ENCODE results near the gene MBP.

MBP gene

GRCh38 chr18:77109648-77110019 is 22.9 kb downstream of the MBP start:
- H3K27ac Mint-ChIP-seq: peak overlapping the region; percentile 66
- H3K4me1 Mint-ChIP-seq: peaks cover 56% of the 10 kb centered on the region
- DNase-seq (ENCODE audit: low spot score in 2 of 2): no peak
- peaks cover 27% of the 10 kb centered on the region for H3K36me3 Mint-ChIP-seq
- H3K9me3 Mint-ChIP-seq: peaks cover 1% of the 10 kb centered on the region
- H3K4me3 Mint-ChIP-seq: no peak overlapping the region
- ATAC-seq (ENCODE audit: low read depth): no peak
- H3K27me3 Mint-ChIP-seq: no peaks in the 10 kb centered on the region

GRCh38 chr18:77108821-77109647 is 23.5 kb downstream of the MBP start:
- H3K27ac Mint-ChIP-seq: peak overlapping the region; percentile 66
- H3K36me3 Mint-ChIP-seq: peaks cover 31% of the 10 kb centered on the region
- H3K27me3 Mint-ChIP-seq: no peaks in the 10 kb centered on the region
- H3K4me1 Mint-ChIP-seq: peaks cover 56% of the 10 kb centered on the region
- peaks cover 1% of the 10 kb centered on the region for H3K9me3 Mint-ChIP-seq
- ATAC-seq (ENCODE audit: low read depth) (no peak), DNase-seq (ENCODE audit: low spot score in 2 of 2) (no peak)
- no peak overlapping the region for H3K4me3 Mint-ChIP-seq

- DNase-seq (ENCODE audit: low spot score in 2 of 2): no peak
- H3K27me3 Mint-ChIP-seq: no peaks in the 10 kb centered on the region
- peaks cover 52% of the 10 kb centered on the region for H3K4me1 Mint-ChIP-seq
- peak overlapping the region; percentile 87 for H3K27ac Mint-ChIP-seq
- peak; percentile 76 for ATAC-seq (ENCODE audit: low read depth)
- H3K4me3 Mint-ChIP-seq: peak overlapping the region; percentile 41
- H3K36me3 Mint-ChIP-seq: peaks cover 31% of the 10 kb centered on the region
- H3K9me3 Mint-ChIP-seq: peaks cover 1% of the 10 kb centered on the region
Observed at GRCh38 chr18:77108001-77108692, 24.4 kb downstream of the MBP start.

- H3K27me3 Mint-ChIP-seq: no peaks in the 10 kb centered on the region
- peaks cover 25% of the 10 kb centered on the region for H3K36me3 Mint-ChIP-seq
- no peak for ATAC-seq (ENCODE audit: low read depth)
- peak overlapping the region; percentile 46 for H3K4me3 Mint-ChIP-seq
- peak overlapping the region; percentile 87 for H3K27ac Mint-ChIP-seq
- DNase-seq (ENCODE audit: low spot score in 2 of 2): no peak
- peaks cover 1% of the 10 kb centered on the region for H3K9me3 Mint-ChIP-seq
- peaks cover 47% of the 10 kb centered on the region for H3K4me1 Mint-ChIP-seq
Observed at GRCh38 chr18:77107292-77107691, 25.3 kb downstream of the MBP start.

- H3K36me3 Mint-ChIP-seq: peaks cover 22% of the 10 kb centered on the region
- ATAC-seq (ENCODE audit: low read depth) (peak; percentile 34), DNase-seq (ENCODE audit: low spot score in 2 of 2) (no peak)
- H3K27me3 Mint-ChIP-seq: no peaks in the 10 kb centered on the region
- H3K4me3 Mint-ChIP-seq: peak overlapping the region; percentile 11
- H3K4me1 Mint-ChIP-seq: peaks cover 54% of the 10 kb centered on the region
- H3K27ac Mint-ChIP-seq: peak overlapping the region; percentile 87
- H3K9me3 Mint-ChIP-seq: peaks cover 1% of the 10 kb centered on the region
Observed at GRCh38 chr18:77106331-77106730, 26.3 kb downstream of the MBP start.

- peaks cover 22% of the 10 kb centered on the region for H3K36me3 Mint-ChIP-seq
- peak overlapping the region; percentile 87 for H3K27ac Mint-ChIP-seq
- DNase-seq (ENCODE audit: low spot score in 2 of 2) (no peak), ATAC-seq (ENCODE audit: low read depth) (no peak)
- no peaks in the 10 kb centered on the region for H3K27me3 Mint-ChIP-seq
- H3K9me3 Mint-ChIP-seq: peaks cover 1% of the 10 kb centered on the region
- H3K4me1 Mint-ChIP-seq: peaks cover 60% of the 10 kb centered on the region
- peak overlapping the region; percentile 49 for H3K4me3 Mint-ChIP-seq
Observed at GRCh38 chr18:77105680-77106079, 26.9 kb downstream of the MBP start.

- peaks cover 1% of the 10 kb centered on the region for H3K9me3 Mint-ChIP-seq
- no peak for ATAC-seq (ENCODE audit: low read depth)
- peaks cover 22% of the 10 kb centered on the region for H3K36me3 Mint-ChIP-seq
Observed at GRCh38 chr18:77105028-77105427, 27.6 kb downstream of the MBP start.

GRCh38 chr18:77103991-77104531 is 28.5 kb downstream of the MBP start:
- H3K4me3 Mint-ChIP-seq: no peak overlapping the region
- H3K4me1 Mint-ChIP-seq: peaks cover 70% of the 10 kb centered on the region
- H3K36me3 Mint-ChIP-seq: peaks cover 20% of the 10 kb centered on the region

More at GRCh38 chr18:77105028-77105427, 27.6 kb downstream of the MBP start:
- Mint-ChIP-seq H3K4me1 (peaks cover 66% of the 10 kb centered on the region), H3K4me3 (peak overlapping the region; percentile 49), H3K27me3 (no peaks in the 10 kb centered on the region), H3K27ac (peak overlapping the region; percentile 87)
- no peak for DNase-seq (ENCODE audit: low spot score in 2 of 2)

GRCh38 chr18:77103187-77103850 is 29.3 kb downstream of the MBP start:
- H3K9me3 Mint-ChIP-seq: peaks cover 1% of the 10 kb centered on the region
- H3K4me1 Mint-ChIP-seq: peaks cover 69% of the 10 kb centered on the region
- H3K4me3 Mint-ChIP-seq: no peak overlapping the region
- ATAC-seq (ENCODE audit: low read depth): no peak
- no peak for DNase-seq (ENCODE audit: low spot score in 2 of 2)
- H3K27ac Mint-ChIP-seq: no peak overlapping the region
- H3K27me3 Mint-ChIP-seq: no peaks in the 10 kb centered on the region
- H3K36me3 Mint-ChIP-seq: peaks cover 20% of the 10 kb centered on the region

More at GRCh38 chr18:77103991-77104531, 28.5 kb downstream of the MBP start:
- DNase-seq (ENCODE audit: low spot score in 2 of 2) (no peak), ATAC-seq (ENCODE audit: low read depth) (no peak)
- no peak overlapping the region for H3K27ac Mint-ChIP-seq
- H3K9me3 Mint-ChIP-seq: peaks cover 1% of the 10 kb centered on the region
- H3K27me3 Mint-ChIP-seq: no peaks in the 10 kb centered on the region

- ATAC-seq (ENCODE audit: low read depth) (peak; percentile 57), DNase-seq (ENCODE audit: low spot score in 2 of 2) (no peak)
- H3K36me3 Mint-ChIP-seq: peaks cover 20% of the 10 kb centered on the region
- peak overlapping the region; percentile 17 for H3K4me3 Mint-ChIP-seq
- H3K27ac Mint-ChIP-seq: peak overlapping the region; percentile 88
- no peaks in the 10 kb centered on the region for H3K27me3 Mint-ChIP-seq
- peaks cover 1% of the 10 kb centered on the region for H3K9me3 Mint-ChIP-seq
- H3K4me1 Mint-ChIP-seq: peaks cover 64% of the 10 kb centered on the region
Observed at GRCh38 chr18:77102259-77103040, 30.1 kb downstream of the MBP start.

- Mint-ChIP-seq H3K4me3 (peak overlapping the region; percentile 73), H3K36me3 (peaks cover 19% of the 10 kb centered on the region), H3K27me3 (no peaks in the 10 kb centered on the region), H3K4me1 (peaks cover 61% of the 10 kb centered on the region), H3K27ac (peak overlapping the region; percentile 88), H3K9me3 (peaks cover 1% of the 10 kb centered on the region)
- ATAC-seq (ENCODE audit: low read depth) (peak; percentile 60), DNase-seq (ENCODE audit: low spot score in 2 of 2) (no peak)
Observed at GRCh38 chr18:77101410-77102258, 30.9 kb downstream of the MBP start.

GRCh38 chr18:77100751-77101355 is 31.7 kb downstream of the MBP start:
- no peaks in the 10 kb centered on the region for H3K27me3 Mint-ChIP-seq
- peaks cover 1% of the 10 kb centered on the region for H3K9me3 Mint-ChIP-seq

More at GRCh38 chr18:77100751-77101355, 31.7 kb downstream of the MBP start:
- H3K27ac Mint-ChIP-seq: peak overlapping the region; percentile 88
- H3K4me1 Mint-ChIP-seq: peaks cover 53% of the 10 kb centered on the region
- no peak for ATAC-seq (ENCODE audit: low read depth)
- H3K36me3 Mint-ChIP-seq: peaks cover 19% of the 10 kb centered on the region
- DNase-seq (ENCODE audit: low spot score in 2 of 2): no peak
- peak overlapping the region; percentile 39 for H3K4me3 Mint-ChIP-seq
